HG02981 (cell line): ENCODE data around the gene RPS25.
"Not testable (repeated sequence)": the region's sequence is repeated elsewhere in the genome, so short reads cannot be mapped to it uniquely, and the experiment has no call there.

Experiments used
- ATAC-seq: cut with Tn5 transposase; IDR thresholded peaks from one replicate; pipeline ENCODE4 v1.9.1; 2021; ENCODE audit warnings: mild to moderate bottlenecking, moderate library complexity; ENCODE audit not compliant: unreplicated experiment

Gene RPS25

DNA sequence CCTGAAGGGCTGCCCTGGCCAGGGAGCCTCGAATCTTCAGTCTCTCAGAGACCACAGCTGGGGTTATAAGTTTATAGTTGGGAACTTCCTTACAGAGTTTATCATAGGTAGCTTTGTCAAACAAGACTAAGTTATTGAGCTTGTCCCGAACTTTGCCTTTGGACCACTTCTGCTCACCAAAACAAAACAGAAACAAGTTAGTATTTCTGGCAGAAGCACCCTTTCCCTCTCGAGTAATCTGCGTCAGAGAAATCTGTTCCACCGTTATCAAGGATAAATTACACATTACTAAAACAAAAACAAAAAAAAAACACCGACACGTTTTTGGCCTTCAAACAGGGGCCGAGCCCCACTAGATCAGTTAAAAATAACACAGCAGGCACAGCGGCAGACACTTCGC is 766 bp downstream of the RPS25 start:
- not testable (repeated sequence) for ATAC-seq

DNA sequence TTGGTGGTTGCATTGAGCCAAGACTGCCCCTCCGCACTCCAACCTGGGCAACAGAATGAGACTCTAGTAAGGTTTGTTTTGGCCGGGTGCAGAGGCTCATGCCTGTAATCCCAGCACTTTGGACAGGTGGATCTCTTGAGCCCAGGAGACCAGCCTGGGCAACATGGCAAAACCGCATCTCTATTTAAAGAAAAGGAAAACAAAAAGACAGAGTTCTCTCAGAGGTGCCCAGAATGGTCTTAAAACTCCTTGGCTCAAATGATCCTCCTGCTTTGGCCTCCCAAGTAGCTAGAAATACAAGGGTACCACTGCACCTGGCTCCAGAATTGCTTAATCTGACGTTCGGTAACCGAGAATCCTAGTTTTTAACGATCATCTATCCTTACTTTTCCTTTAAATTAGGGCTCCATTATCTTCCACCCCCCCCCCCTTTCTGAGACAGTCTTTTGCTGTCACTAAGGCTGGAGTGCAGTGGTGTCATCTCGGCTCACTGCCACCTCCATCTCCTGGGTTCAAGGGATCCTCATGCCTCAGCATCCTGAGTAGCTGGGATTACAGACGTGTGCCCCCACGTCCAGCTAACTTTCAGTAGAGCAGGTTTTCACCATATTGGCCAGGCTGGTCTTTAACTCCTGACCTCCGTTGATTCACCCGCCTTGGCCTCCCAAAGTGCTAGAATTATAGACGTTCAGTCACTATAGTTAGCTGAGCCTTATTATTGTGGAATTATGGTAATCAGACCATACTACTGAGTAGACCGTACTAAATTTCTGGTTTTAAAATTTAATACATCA is 1.7 kb downstream of the RPS25 start:
- no peak for ATAC-seq

DNA sequence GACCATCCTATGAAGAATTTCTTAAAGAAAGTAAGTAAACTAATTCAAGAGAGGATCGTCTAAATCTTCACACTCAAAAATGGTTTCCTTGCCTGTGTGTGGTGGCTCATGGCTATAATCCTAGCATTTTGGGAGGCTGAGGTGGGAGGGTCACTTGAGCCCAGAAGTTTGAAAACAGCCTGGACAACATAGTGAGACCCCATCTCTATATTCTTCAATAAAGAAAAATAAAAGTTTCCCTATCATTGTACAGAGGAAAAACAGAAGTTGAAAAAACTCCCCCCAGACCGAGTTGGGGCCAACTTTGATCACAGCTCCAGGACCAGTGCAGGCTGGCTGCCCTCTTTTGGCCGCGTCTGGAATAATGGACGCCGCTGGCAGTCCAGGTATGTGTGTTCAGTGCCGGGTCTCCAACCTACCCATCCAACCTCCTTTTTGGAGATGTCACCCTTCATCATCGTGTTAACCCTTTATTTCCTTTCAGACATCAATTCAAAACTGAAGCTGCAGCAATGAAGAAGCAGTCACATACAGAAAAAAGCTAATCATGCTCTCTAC is 3.0 kb downstream of the RPS25 start:
- ATAC-seq, result no peak

DNA sequence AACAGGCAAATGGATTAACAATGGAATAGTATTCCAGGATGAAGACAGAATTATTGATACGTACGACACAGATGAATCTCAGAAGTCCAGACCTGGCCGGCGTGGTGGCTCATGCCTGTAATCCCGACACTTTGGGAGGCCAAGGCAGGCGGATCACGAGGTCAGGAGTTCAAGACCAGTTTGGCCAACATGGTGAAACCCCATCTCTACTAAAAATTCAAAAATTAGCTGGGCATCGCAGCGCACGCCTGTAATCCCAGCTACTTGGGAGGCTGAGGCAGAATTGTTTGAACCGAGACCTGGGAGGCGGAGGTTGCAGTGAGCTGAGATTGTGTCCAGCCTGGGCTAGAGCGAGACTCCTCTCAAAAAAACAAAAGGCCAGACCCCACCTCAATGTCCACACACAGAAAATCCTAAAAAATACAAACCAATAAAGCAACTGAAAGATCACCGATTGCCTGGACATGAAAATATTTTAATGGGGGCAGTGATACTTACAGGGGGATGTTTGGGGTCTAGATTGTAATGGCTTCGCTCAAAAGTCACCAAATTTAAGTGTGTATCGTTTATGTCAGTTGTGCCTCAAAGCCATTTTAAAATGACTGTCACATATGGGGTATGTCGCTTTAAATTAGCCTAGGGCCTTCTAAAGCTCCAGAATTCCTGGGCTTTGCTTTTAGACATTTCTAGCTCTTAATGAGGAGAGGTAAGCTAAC is 3.8 kb downstream of the RPS25 start:
- no peak for ATAC-seq

DNA sequence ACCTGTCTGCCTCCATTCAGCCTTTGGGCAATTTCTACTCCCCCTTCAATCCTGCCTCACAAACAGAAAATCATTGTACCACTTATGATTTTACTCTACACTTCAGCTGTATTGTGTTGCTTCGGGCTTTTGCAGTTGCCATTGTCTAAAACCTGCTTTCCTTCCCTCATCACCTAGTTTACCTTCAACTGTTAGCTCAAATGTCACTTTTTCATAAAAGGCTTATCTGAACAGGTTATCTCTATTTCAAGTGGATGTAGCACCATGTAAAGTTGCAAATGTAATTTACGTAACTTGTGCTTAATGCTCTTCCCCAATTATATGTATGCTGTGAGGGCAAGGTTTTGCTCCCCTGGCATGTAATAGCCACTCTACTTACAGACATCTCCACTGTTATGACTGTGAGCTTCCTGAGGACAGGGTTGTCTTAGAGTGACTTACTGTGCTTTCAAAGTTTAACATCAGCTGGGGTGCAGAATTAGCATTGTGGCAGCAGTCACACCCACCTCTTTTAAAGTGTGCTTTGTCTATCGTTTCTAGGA is 5.4 kb downstream of the RPS25 start:
- no peak for ATAC-seq

DNA sequence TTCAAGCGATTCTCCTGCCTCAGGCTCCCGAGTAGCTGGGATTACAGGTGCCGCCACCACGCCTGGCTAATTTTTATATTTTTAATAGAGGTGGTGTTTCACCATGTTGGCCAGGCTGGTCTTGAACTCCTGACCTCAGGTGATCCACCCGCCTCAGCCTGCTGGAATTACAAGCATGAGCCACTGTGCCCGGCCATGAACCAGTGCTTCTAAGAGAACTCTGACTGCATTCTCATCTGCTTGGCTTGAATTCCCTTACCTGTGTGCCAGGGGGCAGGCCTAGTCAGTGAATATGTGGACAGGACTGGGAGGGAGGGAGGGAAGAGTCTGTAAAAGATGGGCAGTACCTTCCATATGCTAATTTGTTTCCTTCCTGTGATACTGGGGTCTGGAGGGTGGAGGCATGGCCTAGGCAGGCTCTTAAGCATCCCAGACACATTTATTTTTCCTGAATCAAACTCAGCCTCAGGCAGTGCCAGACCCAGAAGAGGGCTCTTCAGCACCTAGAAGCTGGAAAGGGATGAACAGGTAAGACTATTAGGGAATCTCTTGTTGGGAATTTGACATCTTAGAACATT is 6.6 kb downstream of the RPS25 start:
- no peak for ATAC-seq

DNA sequence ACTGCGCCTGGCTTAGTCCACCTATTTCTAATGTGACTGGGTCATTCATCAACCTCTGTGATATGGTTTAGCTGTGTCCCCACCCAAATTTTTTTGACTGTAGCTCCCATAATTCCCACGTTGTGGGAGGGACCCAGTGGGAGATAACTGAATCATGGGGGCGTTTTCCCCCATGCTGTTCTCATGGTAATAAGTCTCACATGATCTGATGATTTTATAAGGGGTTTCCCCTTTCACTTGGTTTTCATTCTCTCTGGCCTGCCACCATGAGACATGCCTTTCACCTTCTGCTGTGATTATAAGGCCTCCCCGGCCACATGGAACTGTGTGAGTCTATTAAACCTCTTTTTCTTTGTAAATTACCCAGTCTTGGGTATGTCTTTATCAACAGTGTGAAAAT is 11.5 kb downstream of the RPS25 start:
- ATAC-seq, result no peak

DNA sequence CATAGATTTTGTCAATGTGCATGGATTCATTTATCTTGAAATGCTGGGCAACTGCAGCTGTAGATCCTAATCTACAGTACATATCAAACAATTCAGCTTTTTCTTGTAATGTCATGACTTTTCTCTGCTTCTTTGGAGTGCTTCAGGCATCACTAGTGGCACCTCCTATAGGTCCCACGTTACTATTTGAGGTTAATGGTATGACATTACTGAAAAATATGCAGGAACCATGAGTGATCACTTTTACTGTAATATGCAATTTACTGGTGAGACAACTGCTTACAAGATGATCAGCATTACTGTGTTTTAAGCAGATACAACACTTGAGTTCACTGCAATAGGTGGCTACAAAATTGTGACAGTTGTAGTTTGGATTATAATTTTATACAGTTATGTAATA is 17.2 kb downstream of the RPS25 start:
- no peak for ATAC-seq

DNA sequence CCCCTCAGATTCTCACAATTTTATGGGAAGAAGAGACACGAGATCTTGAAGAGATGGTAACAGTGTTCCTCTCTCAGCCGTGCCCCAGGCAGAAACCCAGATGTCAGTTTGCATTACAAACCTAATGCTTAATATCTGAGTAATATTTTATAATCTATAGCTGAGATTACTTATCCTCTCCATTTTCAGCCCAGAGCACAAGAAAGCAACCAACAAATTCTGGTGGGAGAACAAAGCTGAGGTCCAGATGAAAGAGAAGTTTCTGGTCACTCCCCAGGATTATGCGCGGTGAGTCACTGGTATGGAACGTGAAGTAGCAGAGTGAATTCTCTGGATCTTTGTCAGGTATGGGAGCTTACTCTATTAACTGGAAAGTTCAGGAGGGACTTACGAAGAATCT is 19.3 kb downstream of the RPS25 start:
- no peak for ATAC-seq

DNA sequence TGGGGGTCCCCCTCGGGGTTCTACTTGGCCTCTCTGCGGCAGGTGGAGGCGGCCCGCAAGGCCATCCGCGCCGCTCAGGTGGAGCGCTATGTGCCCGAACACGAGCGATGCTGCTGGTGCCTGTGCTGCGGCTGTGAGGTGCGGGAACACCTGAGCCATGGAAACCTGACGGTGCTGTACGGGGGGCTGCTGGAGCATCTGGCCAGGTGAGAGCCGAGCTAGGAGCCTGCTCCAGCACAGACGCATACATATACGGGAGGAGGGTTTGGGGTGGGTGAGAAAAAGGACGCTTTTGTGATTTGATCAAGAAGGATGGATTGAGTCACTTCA is 19.8 kb downstream of the RPS25 start:
- no peak for ATAC-seq

DNA sequence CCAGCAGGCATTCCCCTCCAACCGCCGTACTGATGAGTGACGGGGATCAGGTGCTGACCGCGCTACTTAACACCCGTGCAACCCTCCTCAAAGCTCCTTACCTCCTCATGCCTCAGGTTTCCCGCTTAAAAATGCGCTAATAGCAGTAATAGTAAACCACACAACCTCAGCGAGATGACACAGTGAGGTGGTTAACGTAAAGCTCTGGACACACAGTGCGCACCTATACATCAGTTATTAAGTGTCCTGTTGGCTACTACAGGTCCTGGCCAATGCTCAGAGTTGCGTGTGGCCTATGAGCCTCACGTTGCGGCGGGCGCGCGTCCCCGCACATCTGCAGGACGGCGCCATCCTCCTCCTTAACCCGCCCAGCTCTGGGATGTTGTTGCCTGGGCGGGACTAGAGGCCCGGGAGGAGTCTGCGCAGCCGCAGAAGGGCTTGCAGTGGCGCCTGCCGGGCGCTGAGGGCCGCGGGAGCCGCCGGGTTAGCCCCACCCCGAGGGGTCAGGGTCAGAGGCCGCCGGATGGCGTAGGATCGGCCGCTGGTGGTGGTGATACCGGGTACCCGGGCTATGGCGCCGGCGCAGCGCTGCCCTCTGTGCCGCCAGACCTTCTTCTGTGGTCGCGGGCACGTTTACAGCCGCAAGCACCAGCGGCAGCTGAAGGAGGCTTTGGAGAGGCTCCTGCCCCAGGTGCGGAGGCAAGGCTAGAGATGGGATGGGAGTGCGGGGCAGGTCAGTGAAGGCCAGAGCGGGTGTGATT is 20.3 kb downstream of the RPS25 start, which contains the start of gene CENATAC:
Gene CENATAC (plus strand): TSS at position 512 of the 761 bp plus-strand sequence. CDS start 60 bp downstream, at position 572.
- peak; percentile 85 for ATAC-seq

DNA sequence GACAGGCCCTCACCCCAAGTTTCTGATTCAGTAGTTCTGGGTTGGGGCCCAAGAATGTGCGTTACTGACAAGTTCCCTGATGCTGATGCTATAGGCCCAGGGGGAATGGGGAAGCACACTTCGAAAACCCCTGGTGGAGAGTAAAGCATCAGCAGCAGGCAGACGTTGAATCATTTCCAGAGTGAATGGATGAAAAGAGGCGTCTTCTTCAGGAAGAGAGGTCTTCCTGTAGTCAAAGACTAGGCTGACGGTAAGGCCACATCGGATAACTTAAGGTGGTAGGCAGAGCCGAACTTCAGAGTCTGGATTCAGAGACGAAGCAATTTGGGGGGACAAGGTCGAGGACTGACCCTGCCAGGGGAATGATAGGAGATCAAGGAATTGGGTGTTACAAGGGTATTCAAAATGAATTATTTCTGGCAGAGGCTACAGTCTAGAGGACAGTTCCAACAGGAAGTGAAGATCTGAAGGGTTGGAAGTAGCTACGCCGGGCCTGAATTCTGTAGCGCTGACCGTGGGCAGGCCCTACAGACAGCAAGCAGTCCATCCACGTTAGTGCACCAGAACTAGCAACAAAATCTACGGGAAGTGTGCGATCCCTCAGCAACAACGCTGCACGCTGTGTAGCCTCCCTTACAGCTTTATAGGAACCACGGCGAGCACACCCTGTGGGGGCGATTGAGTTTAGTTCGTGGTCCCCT is 21.1 kb downstream of the RPS25 start:
- no peak for ATAC-seq

DNA sequence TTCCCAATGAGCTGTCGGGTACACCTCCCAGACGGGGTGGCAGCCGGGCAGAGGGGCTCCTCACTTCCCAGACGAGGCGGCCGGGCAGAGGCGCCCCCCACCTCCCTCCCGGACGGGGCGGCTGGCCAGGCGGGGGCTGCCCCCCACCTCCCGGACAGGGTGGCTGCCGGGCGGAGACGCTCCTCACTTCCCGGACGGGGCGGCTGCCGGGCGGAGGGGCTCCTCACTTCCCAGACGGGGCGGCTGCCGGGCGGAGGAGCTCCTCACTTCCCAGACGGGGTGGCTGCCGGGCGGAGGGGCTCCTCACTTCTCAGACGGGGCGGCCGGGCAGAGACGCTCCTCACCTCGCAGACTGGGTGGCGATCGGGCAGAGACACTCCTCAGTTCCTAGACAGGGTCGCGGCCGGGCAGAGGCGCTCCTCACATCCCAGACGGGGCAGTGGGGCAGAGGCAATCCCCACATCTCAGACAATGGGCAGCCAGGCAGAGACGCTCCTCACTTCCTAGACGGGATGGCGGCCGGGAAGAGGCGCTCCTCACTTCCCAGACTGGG is 26.6 kb downstream of the RPS25 start:
- ATAC-seq, result not testable (repeated sequence)

DNA sequence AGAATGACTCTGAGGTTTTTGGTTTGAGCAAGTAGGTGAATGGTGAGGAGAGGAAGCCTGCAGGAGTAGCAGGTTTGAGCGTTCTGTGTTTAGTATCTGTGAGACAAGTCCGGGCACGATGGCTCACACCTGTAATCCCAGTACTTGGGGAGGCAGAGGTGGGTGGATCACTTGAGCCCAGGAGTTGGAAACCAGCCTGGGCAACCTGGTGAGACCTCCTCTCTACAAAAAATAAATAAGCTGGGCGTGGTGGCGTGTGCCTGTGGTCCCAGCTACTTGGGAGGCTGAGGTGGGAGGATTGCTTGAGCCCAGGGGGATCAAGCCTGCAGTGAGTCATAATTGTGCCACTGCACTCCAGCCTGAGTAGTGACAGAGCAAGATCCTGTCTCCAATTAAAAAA is 29.9 kb downstream of the RPS25 start:
- no peak for ATAC-seq

DNA sequence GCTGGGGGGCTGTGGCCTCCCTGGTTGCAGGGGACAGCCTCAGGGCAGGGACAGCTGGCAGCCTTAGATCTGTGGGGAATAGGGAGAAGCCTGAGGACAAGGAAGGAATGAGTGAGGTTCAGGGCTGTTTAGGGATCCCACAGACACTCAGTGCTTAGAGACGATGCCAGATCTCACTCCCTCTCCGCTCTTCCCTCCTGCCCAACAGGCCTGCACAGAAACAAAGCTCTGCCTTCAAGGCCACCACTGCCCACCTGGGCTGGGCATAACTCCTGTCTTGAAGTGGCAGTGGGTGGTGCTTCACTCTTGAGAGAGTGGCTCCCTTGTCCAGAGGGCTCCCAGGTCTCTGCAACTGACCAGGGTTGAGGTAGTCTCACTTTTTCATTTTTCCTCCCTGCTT is 33.3 kb downstream of the RPS25 start:
- ATAC-seq, result no peak

DNA sequence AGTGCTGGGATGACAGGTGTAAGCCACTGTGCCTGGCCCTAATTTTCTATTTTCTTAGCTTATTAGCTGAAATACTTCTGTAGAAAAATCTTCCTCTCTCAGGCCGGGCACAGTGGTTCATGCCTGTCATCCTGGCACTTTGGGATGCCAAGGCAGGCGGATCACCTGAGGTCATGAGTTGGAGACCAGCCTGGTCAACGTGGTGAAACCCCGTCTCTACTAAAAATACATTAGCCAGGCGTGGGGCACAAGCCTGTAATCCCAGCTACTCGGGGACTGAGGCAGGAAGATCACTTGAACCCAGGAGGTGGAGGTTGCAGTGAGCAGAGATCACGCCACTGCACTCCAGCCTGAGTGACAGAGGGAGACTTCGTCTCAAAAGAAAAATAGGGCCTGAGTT is 33.8 kb downstream of the RPS25 start:
- not testable (repeated sequence) for ATAC-seq

DNA sequence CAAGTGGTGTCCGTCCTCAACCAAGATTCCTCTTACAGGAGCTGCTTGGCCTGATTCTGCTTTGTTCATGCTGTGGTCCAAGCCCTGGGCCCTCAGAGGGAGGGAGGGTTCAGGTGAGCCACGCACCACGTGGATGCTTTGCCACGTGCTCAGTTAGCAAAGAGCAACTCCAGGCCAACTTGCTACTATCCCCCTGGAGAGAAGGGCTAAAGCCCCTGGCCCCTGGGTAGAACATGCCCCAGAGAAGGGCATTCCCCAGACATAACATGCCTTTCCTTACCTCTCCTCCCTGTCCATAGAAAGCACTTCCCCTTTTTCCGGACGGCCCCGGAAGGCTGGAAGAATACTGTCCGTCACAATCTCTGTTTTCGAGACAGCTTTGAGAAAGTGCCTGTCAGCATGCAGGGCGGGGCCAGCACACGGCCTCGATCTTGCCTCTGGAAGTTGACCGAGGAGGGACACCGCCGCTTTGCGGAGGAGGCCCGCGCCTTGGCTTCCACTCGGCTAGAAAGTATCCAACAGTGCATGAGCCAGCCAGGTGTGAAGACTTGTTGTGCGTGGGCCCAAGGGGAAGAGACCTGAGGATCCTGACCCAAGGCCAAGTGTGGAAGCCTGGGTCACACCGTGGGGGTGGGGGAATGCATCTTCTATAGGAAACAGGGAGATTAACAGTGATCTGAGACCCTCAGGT is 37.8 kb downstream of the RPS25 start:
- ATAC-seq, result no peak

DNA sequence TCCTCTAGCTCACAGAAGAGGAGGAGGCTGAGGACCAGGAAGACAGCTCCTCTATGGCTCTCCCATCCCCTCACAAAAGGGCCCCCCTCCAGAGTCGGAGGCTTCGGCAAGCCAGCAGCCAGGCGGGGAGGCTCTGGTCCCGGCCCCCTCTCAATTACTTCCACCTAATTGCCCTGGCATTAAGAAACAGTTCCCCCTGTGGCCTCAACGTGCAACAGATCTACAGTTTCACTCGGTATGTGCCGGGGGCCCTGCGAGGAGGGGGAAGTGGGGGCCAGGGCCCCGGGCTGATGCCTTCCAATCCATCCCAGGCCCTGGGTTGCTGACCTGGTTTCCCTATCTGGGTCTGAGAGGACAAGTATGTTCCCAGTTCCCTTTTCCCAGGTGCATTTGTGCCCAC is 38.7 kb downstream of the RPS25 start:
- ATAC-seq, result no peak
